SU-DHL-6 (cell line): ENCODE data around the gene ING4.

Source experiments
- H2AFZ ChIP-seq: fragments of 200-600 bp; sonication (generic); 2 replicates; pipeline ENCODE4 v1.6.1; 2014; ENCODE audit warnings: low read depth, mild to moderate bottlenecking, moderate library complexity, mixed read lengths, antibody characterized with exemption, low read length; ENCODE audit not compliant: severe bottlenecking
- H3F3A ChIP-seq: fragments of 200-600 bp; shearing (Covaris generic); 2 replicates; pipeline ENCODE4 v1.6.0; 2016; ENCODE audit warnings: antibody characterized with exemption, mild to moderate bottlenecking; ENCODE audit not compliant: insufficient read depth
- H3K27ac ChIP-seq: fragments of 200-600 bp; sonication (generic); 2 replicates; pipeline ENCODE4 v1.5.1; 2016; ENCODE audit warnings: low read depth, mild to moderate bottlenecking, low read length, moderate library complexity, mixed read lengths
- H3K27me3 ChIP-seq: fragments of 200-600 bp; sonication (generic), shearing (Covaris generic); 2 replicates; pipeline ENCODE4 v1.6.0; 2014; ENCODE audit warnings: mild to moderate bottlenecking, low read length
- H3K36me3 ChIP-seq: fragments of 200-600 bp; sonication (generic); 2 replicates; pipeline ENCODE4 v1.6.1; 2014; ENCODE audit warnings: mild to moderate bottlenecking, low read length, mixed read lengths
- H3K4me2 ChIP-seq: fragments of 300-600, 200-600 bp; shearing (Covaris generic), sonication (generic); 2 replicates; pipeline ENCODE4 v1.6.0; 2014; ENCODE audit warnings: low read length, low read depth, mild to moderate bottlenecking; ENCODE audit not compliant: poor library complexity, severe bottlenecking
- H3K4me3 ChIP-seq: fragments of 200-600 bp; sonication (generic); 2 replicates; pipeline ENCODE4 v1.5.1; 2014; ENCODE audit warnings: antibody characterized with exemption, low read length, mild to moderate bottlenecking, mixed read lengths; ENCODE audit not compliant: insufficient read depth, poor library complexity, severe bottlenecking
- H3K79me2 ChIP-seq: fragments of 200-600 bp; sonication (generic); 2 replicates; pipeline ENCODE4 v1.6.1; 2014; ENCODE audit warnings: mild to moderate bottlenecking, low read length, moderate library complexity; ENCODE audit not compliant: insufficient read depth
- H3K9ac ChIP-seq: fragments of 200-600 bp; sonication (generic); 2 replicates; pipeline ENCODE4 v1.7.0; 2014; ENCODE audit warnings: mild to moderate bottlenecking, low read length
- H3K9me2 ChIP-seq: fragments of 200-600 bp; sonication (generic); replicated peaks from 2 replicates; pipeline ENCODE4 v1.6.1; 2014; ENCODE audit warnings: low read length; ENCODE audit not compliant: insufficient read depth
- H3K9me3 ChIP-seq: fragments of 200-600 bp; sonication (generic); 2 replicates; pipeline ENCODE4 v1.6.1; 2014; ENCODE audit warnings: low read length, mixed read lengths; ENCODE audit not compliant: insufficient read depth
- H4K20me1 ChIP-seq: fragments of 200-600 bp; sonication (generic); 2 replicates; pipeline ENCODE4 v1.6.1; 2014; ENCODE audit warnings: low read depth, mild to moderate bottlenecking, antibody characterized with exemption, low read length, moderate library complexity, mixed read lengths
- CTCF ChIP-seq: fragments of 200-600 bp; sonication (generic); IDR thresholded peaks from one replicate; pipeline ENCODE4 v1.5.1; 2017; ENCODE audit warnings: antibody characterized with exemption, mild to moderate bottlenecking, low read length, moderate library complexity; ENCODE audit not compliant: insufficient read depth, poor library complexity, severe bottlenecking
- EZH2phosphoT487 ChIP-seq: fragments of 200-600 bp; sonication (generic), shearing (Covaris generic); conservative IDR thresholded peaks from 2 replicates; pipeline ENCODE4 v1.6.1; 2018; ENCODE audit warnings: mild to moderate bottlenecking, antibody characterized with exemption, low read length, moderate library complexity, mixed read lengths

Gene ING4

GRCh38 chr12:6644903-6645302, 18.0 kb downstream of the ING4 start:
- Histone ChIP-seq H3K79me2 (no peaks in the 10 kb centered on the region), H3K9me2 (no peaks in the 10 kb centered on the region), H3K9ac (0 out of 2 replicates have a peak overlapping the region, but pooled peaks have one; percentile 36), H4K20me1 (no peaks in the 10 kb centered on the region), H3K9me3 (no peaks in the 10 kb centered on the region), H3K36me3 (no peaks in the 10 kb centered on the region), H3K4me3 (no peak overlapping the region), H3K4me2 (no peak overlapping the region), H2AFZ (peak overlapping the region; percentile 80), H3K27me3 (no peaks in the 10 kb centered on the region), H3F3A (peaks cover 3% of the 10 kb centered on the region; the same call in 1 of the 2 replicates), H3K27ac (no peak overlapping the region)
- TF ChIP-seq CTCF (peak; percentile 27), EZH2phosphoT487 (no peak)

GRCh38 chr12:6644257-6644596, 18.7 kb downstream of the ING4 start:
- Histone ChIP-seq H3K27ac (no peak overlapping the region), H3K4me3 (no peak overlapping the region), H3K9me3 (no peaks in the 10 kb centered on the region), H3K9ac (peak overlapping the region; percentile 36), H2AFZ (peak overlapping the region; percentile 80), H3K27me3 (no peaks in the 10 kb centered on the region), H3K9me2 (no peaks in the 10 kb centered on the region), H3K79me2 (no peaks in the 10 kb centered on the region), H3F3A (peaks cover 3% of the 10 kb centered on the region; the same call in 1 of the 2 replicates), H3K36me3 (no peaks in the 10 kb centered on the region), H3K4me2 (peak overlapping the region; percentile 31), H4K20me1 (no peaks in the 10 kb centered on the region)
- no peak for TF ChIP-seq EZH2phosphoT487
- no peak for TF ChIP-seq CTCF

- H3K9me3 ChIP-seq, result no peaks in the 10 kb centered on the region
- H3K9ac ChIP-seq, result peak overlapping the region; percentile 36; the same call in 1 of the 2 replicates
- H3K4me3 ChIP-seq, result no peak overlapping the region
- H3K9me2 ChIP-seq, result no peaks in the 10 kb centered on the region
- H4K20me1 ChIP-seq, result no peaks in the 10 kb centered on the region
- no peaks in the 10 kb centered on the region for H3K36me3 ChIP-seq
- H3K79me2 ChIP-seq, result no peaks in the 10 kb centered on the region
- TF ChIP-seq CTCF (no peak), EZH2phosphoT487 (no peak)
- no peaks in the 10 kb centered on the region for H3K27me3 ChIP-seq
- peak overlapping the region; percentile 31 for H3K4me2 ChIP-seq
- H2AFZ ChIP-seq, result peak overlapping the region; percentile 80
- no peak overlapping the region for H3K27ac ChIP-seq
- H3F3A ChIP-seq, result peaks cover 3% of the 10 kb centered on the region; the same call in 1 of the 2 replicates
Measured at GRCh38 chr12:6643569-6644256, 19.2 kb downstream of the ING4 start.
